HepG2 (cell line): ENCODE measurements around the gene MRPL14. TPM values are rescaled to one million over a fixed set of nuclear protein-coding genes. Genes with fewer than 3 reads are reported as not detected.

Experiments used
- BHLHE40 ChIP-seq: IDR thresholded peaks from 2 replicates; pipeline ENCODE4 v1.6.1; 2011; ENCODE audit warnings: low read length, improper control_type of control experiment
- HOXA3 ChIP-seq: sonication (generic); formaldehyde crosslinking; IDR thresholded peaks from 2 replicates; pipeline ENCODE4 v1.5.0; 2020; ENCODE audit warnings: missing genetic modification reagents
- KMT2A ChIP-seq: sonication (generic); formaldehyde crosslinking; IDR thresholded peaks from 2 replicates; pipeline ENCODE4 v1.4.0; 2020; ENCODE audit warnings: missing genetic modification reagents
- NFE2L1 ChIP-seq: sonication (generic); formaldehyde crosslinking; IDR thresholded peaks from 2 replicates; pipeline ENCODE4 v1.4.0; 2020; ENCODE audit warnings: missing genetic modification reagents, mild to moderate bottlenecking, borderline replicate concordance
- POLR2AphosphoS5 ChIP-seq: IDR thresholded peaks from 2 replicates; pipeline ENCODE4 v1.6.1; 2012; ENCODE audit warnings: low read depth, low read length
- SMAD1 ChIP-seq: sonication (generic); formaldehyde crosslinking; IDR thresholded peaks from 2 replicates; pipeline ENCODE4 v1.4.0; 2020; ENCODE audit warnings: missing genetic modification reagents, low read depth, mild to moderate bottlenecking, borderline replicate concordance
- ZFP90 ChIP-seq: sonication (generic); formaldehyde crosslinking; IDR thresholded peaks from 2 replicates; pipeline ENCODE4 v1.8.0; 2022; ENCODE audit warnings: missing genetic modification reagents, mild to moderate bottlenecking, inconsistent platforms, borderline replicate concordance
- ZNF282 ChIP-seq: fragments of 450-650 bp; IDR thresholded peaks from 2 replicates; pipeline ENCODE4 v1.6.1; 2018; ENCODE audit not compliant: partially characterized antibody
- ZNF577 ChIP-seq: sonication (generic); formaldehyde crosslinking; IDR thresholded peaks from 2 replicates; pipeline ENCODE4 v1.4.0; 2020; ENCODE audit warnings: mild to moderate bottlenecking, low read depth, missing genetic modification reagents, borderline replicate concordance
- ZNF644 ChIP-seq: IDR thresholded peaks from 2 replicates; pipeline ENCODE4 v1.6.1; 2016; ENCODE audit warnings: low read depth
- ZNF792 ChIP-seq: IDR thresholded peaks from 2 replicates; pipeline ENCODE4 v1.6.1; 2016
- ZNF816 ChIP-seq: sonication (generic); formaldehyde crosslinking; IDR thresholded peaks from 2 replicates; pipeline ENCODE4 v1.8.0; 2022; ENCODE audit warnings: missing genetic modification reagents, mild to moderate bottlenecking, borderline replicate concordance
- polyA plus RNA-seq, 8 experiments: library from polyadenylated mRNA; depleted of rRNA in 3 of 8; stranded (reverse) in 7 of 8; unstranded in 1 of 8; fragments of >200 nt; fragmentation: Illumina TruSeq in 4 of 8; extraction: Trizol in 4 of 8; gene quantifications; 2 replicates each; pipeline versions ENCODE4 v1.2.1 to v1.2.3, GENCODE V29; 2011 to 2016; ENCODE audit warnings: low read depth in 4 of 8, missing spikeins in 1 of 8, mixed read lengths in 1 of 8; ENCODE audit not compliant: insufficient read depth in 1 of 8
- total RNA-seq, 5 experiments: library from RNA; depleted of rRNA; stranded (reverse); fragments of >200 nt; fragmentation: Illumina TruSeq; extraction: Trizol; gene quantifications; 2 replicates each; pipeline ENCODE4 v1.2.3, GENCODE V29; 2016; ENCODE audit warnings: low read depth in 1 of 5
- TF ChIP-seq, protein P1 (sequence below): sonication (generic); formaldehyde crosslinking; IDR thresholded peaks from 2 replicates; pipeline ENCODE4 v1.5.0; 2020; ENCODE audit warnings: mild to moderate bottlenecking, missing genetic modification reagents
- TF ChIP-seq, protein P2 (sequence below): sonication (generic); formaldehyde crosslinking; IDR thresholded peaks from 2 replicates; pipeline ENCODE4 v1.8.1; 2023; ENCODE audit warnings: mild to moderate bottlenecking, missing genetic modification reagents
- TF ChIP-seq, protein P3 (sequence below): sonication (generic); formaldehyde crosslinking; IDR thresholded peaks from 2 replicates; pipeline ENCODE4 v1.4.0; 2020; ENCODE audit warnings: mild to moderate bottlenecking, missing genetic modification reagents
- TF ChIP-seq, protein P4 (sequence below): sonication (generic); formaldehyde crosslinking; IDR thresholded peaks from 2 replicates; pipeline ENCODE4 v1.5.1; 2020; ENCODE audit warnings: missing genetic modification reagents, mild to moderate bottlenecking, borderline replicate concordance
- TF ChIP-seq, protein P5 (sequence below): sonication (generic); formaldehyde crosslinking; IDR thresholded peaks from 2 replicates; pipeline ENCODE4 v1.5.0; 2020; ENCODE audit warnings: mild to moderate bottlenecking, missing genetic modification reagents, borderline replicate concordance

MRPL14 gene
- total and polyA plus RNA-seq, 2 of the 13 experiments (the other 11 are each of a cell fraction or from before 2014, with no cell fraction given), result 157 to 178 TPM

DNA sequence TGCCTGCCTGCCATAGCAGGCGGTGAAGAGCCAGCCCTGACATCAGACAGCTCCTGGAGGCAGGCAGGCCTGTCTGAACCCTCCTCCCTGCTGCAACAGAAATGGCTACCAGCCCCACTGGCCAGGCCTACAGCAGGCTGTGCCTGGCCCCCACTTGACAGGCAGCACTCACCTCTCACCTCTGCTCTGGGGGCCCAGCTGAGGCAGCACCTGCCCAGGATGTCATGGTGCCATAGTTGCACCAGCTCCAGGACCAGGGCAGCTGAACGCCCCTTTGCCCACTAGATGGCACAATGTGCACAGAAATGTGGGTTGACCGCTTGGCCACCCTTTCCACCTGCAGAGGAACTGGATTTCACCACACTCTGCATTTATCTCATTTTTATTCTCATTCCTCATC lies 30.6 kb downstream of the MRPL14 start (continued):
- TF ChIP-seq ZNF577 (no peak), ZNF792 (CRISPR knock-in tag) (0 out of 2 replicates have a peak, but pooled peaks have one; percentile 53), ZNF816 (CRISPR knock-in tag) (no peak), BHLHE40 (peak; percentile 34; the same call in 1 of the 2 replicates), HOXA3 (peak; percentile 51; the same call in 1 of the 2 replicates), ZNF644 (CRISPR knock-in tag) (no peak), POLR2AphosphoS5 (no peak), NFE2L1 (CRISPR knock-in tag) (no peak), KMT2A (CRISPR knock-in tag) (no peak), SMAD1 (CRISPR knock-in tag) (peak; percentile 56; the same call in 1 of the 2 replicates), ZFP90 (CRISPR knock-in tag) (peak; percentile 66; the same call in 1 of the 2 replicates), ZNF282 (no peak)
- TF ChIP-seq, protein P1, sequence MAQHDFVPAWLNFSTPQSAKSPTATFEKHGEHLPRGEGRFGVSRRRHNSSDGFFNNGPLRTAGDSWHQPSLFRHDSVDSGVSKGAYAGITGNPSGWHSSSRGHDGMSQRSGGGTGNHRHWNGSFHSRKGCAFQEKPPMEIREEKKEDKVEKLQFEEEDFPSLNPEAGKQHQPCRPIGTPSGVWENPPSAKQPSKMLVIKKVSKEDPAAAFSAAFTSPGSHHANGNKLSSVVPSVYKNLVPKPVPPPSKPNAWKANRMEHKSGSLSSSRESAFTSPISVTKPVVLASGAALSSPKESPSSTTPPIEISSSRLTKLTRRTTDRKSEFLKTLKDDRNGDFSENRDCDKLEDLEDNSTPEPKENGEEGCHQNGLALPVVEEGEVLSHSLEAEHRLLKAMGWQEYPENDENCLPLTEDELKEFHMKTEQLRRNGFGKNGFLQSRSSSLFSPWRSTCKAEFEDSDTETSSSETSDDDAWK (CRISPR knock-in tag), result no peak
- TF ChIP-seq, protein P2, sequence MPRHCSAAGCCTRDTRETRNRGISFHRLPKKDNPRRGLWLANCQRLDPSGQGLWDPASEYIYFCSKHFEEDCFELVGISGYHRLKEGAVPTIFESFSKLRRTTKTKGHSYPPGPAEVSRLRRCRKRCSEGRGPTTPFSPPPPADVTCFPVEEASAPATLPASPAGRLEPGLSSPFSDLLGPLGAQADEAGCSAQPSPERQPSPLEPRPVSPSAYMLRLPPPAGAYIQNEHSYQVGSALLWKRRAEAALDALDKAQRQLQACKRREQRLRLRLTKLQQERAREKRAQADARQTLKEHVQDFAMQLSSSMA (CRISPR knock-in tag), result no peak
- TF ChIP-seq, protein P3, sequence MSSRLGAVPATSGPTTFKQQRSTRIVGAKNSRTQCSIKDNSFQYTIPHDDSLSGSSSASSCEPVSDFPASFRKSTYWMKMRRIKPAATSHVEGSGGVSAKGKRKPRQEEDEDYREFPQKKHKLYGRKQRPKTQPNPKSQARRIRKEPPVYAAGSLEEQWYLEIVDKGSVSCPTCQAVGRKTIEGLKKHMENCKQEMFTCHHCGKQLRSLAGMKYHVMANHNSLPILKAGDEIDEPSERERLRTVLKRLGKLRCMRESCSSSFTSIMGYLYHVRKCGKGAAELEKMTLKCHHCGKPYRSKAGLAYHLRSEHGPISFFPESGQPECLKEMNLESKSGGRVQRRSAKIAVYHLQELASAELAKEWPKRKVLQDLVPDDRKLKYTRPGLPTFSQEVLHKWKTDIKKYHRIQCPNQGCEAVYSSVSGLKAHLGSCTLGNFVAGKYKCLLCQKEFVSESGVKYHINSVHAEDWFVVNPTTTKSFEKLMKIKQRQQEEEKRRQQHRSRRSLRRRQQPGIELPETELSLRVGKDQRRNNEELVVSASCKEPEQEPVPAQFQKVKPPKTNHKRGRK (CRISPR knock-in tag), result no peak
- TF ChIP-seq, protein P4, sequence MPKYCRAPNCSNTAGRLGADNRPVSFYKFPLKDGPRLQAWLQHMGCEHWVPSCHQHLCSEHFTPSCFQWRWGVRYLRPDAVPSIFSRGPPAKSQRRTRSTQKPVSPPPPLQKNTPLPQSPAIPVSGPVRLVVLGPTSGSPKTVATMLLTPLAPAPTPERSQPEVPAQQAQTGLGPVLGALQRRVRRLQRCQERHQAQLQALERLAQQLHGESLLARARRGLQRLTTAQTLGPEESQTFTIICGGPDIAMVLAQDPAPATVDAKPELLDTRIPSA, result no peak
- TF ChIP-seq, protein P5, sequence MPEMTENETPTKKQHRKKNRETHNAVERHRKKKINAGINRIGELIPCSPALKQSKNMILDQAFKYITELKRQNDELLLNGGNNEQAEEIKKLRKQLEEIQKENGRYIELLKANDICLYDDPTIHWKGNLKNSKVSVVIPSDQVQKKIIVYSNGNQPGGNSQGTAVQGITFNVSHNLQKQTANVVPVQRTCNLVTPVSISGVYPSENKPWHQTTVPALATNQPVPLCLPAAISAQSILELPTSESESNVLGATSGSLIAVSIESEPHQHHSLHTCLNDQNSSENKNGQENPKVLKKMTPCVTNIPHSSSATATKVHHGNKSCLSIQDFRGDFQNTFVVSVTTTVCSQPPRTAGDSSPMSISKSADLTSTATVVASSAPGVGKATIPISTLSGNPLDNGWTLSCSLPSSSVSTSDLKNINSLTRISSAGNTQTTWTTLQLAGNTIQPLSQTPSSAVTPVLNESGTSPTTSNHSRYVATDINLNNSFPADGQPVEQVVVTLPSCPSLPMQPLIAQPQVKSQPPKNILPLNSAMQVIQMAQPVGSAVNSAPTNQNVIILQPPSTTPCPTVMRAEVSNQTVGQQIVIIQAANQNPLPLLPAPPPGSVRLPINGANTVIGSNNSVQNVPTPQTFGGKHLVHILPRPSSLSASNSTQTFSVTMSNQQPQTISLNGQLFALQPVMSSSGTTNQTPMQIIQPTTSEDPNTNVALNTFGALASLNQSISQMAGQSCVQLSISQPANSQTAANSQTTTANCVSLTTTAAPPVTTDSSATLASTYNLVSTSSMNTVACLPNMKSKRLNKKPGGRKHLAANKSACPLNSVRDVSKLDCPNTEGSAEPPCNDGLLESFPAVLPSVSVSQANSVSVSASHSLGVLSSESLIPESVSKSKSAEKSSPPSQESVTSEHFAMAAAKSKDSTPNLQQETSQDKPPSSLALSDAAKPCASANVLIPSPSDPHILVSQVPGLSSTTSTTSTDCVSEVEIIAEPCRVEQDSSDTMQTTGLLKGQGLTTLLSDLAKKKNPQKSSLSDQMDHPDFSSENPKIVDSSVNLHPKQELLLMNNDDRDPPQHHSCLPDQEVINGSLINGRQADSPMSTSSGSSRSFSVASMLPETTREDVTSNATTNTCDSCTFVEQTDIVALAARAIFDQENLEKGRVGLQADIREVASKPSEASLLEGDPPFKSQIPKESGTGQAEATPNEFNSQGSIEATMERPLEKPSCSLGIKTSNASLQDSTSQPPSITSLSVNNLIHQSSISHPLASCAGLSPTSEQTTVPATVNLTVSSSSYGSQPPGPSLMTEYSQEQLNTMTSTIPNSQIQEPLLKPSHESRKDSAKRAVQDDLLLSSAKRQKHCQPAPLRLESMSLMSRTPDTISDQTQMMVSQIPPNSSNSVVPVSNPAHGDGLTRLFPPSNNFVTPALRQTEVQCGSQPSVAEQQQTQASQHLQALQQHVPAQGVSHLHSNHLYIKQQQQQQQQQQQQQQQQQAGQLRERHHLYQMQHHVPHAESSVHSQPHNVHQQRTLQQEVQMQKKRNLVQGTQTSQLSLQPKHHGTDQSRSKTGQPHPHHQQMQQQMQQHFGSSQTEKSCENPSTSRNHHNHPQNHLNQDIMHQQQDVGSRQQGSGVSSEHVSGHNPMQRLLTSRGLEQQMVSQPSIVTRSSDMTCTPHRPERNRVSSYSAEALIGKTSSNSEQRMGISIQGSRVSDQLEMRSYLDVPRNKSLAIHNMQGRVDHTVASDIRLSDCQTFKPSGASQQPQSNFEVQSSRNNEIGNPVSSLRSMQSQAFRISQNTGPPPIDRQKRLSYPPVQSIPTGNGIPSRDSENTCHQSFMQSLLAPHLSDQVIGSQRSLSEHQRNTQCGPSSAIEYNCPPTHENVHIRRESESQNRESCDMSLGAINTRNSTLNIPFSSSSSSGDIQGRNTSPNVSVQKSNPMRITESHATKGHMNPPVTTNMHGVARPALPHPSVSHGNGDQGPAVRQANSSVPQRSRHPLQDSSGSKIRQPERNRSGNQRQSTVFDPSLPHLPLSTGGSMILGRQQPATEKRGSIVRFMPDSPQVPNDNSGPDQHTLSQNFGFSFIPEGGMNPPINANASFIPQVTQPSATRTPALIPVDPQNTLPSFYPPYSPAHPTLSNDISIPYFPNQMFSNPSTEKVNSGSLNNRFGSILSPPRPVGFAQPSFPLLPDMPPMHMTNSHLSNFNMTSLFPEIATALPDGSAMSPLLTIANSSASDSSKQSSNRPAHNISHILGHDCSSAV, result no peak
